GM21723 (cell line): ENCODE results near the gene SLC22A3.
"Not testable (repeated sequence)": the region's sequence is repeated elsewhere in the genome, so short reads cannot be mapped to it uniquely, and the experiment has no call there.

Source experiments
- ATAC-seq: cut with Tn5 transposase; IDR thresholded peaks from one replicate; pipeline ENCODE4 v1.9.1; 2021; ENCODE audit warnings: mild to moderate bottlenecking, moderate library complexity; ENCODE audit not compliant: unreplicated experiment

The SLC22A3 gene

DNA sequence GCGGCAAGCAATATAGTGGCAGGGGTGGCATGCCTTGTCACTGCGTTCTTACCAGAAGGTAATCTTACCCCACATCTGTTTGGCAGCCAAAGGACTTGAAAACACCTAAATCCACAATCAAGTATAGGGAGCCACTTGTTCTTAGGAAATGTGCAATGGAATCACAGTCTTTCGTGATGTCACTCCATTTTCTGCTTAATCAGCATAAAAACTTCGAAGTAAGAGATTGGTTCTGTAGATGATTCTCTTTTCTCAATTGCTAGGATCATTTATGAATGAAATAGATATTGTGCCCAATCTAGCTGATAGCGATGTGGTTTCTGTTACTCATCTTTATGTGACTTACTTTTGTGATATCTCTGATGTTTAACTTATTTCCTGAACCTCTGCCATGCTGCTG lies 89.0 kb downstream of the SLC22A3 start:
- ATAC-seq, result no peak

DNA sequence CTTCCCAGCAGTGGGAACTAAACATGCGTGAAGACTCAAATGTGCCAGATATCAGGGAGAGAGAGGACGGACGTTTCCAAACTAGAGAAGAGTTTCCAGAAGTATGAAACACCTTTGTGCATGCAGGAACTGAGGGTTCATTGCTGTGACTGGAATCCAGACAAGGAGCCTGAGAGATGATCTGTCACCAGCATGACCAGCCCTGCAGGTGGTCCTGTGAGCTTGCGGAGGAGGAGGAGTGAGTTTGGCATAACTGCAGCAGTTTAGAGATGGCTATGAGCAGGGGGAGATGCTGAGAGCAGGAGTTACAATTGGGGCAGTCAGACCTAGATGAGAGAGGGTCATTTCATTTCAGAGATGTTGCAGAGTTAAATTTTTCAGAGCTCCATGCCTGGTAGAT lies 89.6 kb downstream of the SLC22A3 start:
- ATAC-seq, result no peak

DNA sequence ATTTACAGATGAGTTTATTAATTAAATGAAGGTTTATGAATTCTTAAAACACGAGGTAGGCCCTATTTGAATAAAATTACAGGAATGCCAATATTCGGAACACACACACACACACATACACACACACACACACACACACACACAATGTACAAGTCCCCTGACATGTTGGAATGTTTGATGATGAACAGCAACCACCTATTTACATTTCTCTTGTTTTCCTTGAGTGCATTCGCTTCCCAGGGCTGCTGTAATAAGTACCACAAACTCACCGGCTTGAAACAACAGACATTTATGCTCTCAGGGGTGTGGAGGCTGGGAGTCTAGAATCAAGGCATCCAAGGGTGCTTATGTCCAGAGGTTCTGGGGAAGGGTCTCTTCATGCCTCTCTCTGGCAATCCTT lies 90.3 kb downstream of the SLC22A3 start:
- no peak for ATAC-seq

DNA sequence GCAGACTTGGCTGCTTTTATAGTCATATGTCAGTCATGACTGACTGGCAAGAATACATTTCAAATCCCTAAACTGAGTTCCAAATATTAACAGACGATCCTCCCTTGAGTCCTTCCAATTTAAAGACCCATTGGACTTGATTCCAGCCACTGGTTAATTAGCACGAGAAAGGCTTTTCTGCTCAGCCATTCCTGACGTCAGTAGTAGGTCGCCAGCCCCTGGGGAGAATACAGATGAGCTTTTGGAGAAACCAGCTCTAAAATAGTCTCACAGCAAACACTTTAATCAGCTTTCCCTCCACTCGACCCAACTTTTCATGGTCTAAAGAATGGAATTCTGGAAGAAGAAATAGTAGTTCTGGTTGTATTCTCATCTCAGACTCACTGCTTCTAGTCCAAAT lies 91.6 kb downstream of the SLC22A3 start:
- no peak for ATAC-seq

DNA sequence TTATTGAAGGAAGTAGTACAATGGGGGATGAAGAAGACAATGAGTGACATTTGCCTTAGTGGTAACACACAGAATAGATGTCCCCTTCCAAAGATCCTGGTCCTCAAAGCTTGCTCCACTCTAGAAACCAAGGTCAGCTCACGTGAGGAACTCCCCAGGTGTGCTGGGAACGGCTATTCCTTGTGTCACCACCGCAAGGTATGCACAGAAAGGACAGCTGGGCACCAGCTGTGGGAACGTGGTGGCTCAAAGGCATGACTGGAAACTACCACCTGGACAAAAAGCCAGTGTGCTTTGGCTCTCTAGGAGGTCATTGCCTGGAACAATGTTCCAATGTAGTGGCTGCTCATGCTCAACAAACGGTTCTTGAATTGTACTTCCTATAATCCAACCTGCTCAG lies 94.0 kb downstream of the SLC22A3 start:
- ATAC-seq, result no peak

DNA sequence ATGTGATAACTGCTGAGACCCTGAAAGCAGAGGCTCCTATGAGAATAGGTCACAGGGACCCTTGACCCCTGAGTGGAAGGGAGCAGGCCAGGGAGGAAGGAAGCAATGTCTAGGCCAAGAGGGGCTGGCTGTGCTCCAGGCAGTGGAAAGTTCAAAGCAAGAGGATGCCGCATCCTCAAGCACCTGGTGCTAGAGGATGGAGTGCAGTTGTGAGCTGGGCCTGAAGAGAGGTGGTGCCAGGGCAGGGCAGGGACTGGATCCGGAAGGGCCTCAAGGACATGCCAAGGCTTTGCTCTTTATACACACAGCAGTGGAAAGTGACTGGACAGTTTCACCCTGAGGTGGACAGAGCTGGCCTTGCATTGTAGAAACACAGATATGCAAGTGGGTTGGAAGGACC lies 97.0 kb downstream of the SLC22A3 start:
- ATAC-seq, result no peak

DNA sequence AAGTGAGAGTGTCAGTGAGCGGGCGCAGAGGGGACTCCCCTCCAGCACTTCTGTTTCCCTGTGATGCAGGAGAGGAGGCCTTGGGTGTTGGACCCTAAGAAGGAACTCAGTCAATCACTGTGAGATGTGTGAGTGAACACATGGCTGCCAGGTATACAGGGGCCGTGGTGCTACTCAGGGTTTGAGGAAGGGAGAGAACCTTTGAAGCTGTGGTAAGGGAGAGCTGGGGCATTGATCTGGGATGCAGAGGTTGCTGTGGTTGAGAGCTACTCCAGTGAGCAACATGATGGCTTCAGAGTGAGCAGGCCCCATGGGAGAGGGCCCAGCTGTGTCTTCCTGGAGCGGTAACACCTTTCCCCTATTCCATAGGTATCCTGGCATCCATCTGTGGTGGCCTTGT lies 99.2 kb downstream of the SLC22A3 start:
- no peak for ATAC-seq

DNA sequence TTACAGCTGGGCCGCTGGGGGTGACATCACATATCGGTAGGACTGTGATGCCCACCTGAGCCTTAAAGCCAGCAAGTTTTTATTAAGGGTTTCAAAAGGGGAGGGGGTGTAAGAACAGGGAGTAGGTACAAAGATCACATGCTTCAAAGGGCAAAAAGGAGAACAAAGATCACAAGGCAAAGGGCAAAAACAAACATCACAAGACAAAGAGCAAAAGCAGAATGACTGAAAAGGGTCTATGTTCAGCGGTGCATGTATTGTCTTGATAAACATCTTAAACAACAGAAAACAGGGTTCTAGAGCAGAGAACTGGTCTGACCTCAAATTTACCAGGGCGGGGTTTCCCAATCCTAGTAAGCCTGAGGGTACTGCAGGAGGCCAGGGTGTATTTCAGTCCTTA lies 101.6 kb downstream of the SLC22A3 start:
- ATAC-seq, result not testable (repeated sequence)

DNA sequence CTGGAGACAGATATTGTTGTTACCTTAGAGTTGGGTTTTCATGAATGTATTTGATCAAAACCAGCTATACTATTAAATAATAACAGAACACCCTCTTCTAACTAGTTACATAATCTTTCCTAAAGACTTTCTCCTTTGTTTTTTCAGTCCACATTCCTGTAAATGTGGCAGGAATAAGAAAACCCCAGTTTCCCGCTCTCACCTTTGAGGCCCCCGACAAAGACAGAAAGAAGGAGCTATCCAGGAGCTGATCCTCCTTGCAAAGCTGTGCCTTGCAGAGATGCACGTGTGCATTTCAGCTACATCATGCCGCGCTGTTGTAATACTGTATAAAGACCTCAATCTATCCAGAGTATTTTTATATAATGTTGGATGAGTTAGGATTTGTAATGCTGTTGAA lies 102.7 kb downstream of the SLC22A3 start:
- ATAC-seq, result no peak

DNA sequence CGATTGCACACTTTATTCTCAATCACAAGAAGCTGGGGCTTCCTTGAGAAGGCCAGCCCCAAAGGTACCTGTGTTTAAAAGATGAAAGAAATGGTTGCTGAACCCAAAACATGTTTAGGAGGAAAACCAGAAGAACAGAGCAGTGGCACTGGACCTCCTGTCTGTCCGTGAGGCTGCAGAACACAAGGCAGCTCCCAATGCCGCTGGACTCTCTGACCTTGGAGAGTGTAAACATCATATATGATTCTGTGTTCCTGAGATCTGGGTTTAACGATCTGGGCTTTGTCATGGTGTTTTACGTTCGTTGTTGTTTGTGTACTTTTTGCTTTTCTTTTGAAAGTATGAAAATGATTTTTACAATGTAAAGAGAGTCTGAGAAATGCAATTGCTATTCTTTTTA lies 106.1 kb downstream of the SLC22A3 start:
- ATAC-seq, result no peak

DNA sequence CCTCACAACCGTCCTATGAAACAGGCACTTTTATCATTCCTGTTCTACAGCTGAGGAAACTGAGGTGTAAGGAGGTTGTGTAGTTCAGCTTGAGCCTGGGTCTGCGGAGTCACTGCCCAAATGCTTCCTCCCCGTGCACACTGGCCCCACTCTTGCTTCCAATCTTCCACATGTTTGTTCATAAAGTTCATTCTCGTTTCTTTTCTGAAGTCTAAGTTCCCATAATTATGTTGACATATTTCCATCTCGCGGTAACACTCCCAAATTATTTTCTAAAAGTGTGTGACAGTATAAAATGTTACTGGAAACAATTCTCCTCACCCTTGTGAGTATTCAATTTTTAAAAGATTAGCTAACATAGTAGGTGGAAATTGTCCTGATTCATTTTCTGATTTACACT lies 106.9 kb downstream of the SLC22A3 start:
- ATAC-seq, result no peak

DNA sequence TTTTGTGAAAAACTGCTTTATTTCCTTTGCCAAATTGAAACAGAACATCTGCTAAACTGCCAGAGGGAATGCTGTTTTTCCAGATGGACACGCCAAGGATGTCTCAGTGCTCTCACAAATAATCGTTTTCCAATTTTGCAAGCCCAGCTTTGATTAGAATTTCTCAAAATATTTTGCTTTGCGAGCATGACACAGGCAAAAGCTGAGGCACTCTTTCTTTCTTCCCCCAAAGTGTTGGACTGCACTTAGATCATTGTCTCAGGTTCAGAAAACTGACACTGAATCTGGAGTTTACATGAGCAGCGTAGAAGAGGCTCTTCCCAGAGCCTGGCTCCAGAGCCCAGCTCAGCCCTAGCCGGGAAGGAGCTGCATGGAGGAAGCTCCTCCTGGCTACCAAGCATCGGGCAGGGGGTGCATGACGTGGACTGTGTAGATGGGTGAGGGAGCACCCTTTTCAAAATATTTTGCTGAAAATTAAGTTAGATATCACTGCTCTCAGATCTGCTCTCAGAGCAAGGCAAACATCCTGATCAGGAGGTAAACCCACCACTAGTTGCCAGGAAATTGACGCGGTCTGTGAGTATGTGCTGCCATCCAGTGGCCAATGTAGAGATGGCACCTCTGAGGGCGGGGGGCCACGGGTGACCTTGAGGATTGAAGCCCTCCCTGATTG lies 107.5 kb downstream of the SLC22A3 start:
- ATAC-seq, result peak; percentile 83

DNA sequence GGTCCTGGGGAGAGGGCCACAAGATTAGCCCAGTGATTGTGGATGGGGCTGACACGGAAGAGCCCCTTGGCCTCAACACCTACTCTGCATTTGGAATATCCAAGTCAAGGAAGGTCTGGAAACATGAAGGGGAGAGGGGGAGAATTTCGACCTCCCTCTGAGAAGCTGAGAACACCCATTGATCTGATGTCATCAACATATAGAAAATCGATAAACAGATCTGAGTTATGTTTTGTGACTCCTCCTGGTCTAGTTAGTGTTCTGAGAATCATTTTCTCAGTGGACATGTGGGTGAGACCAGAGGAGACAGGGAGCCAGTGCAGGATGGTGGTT lies 108.0 kb downstream of the SLC22A3 start:
- ATAC-seq, result no peak

DNA sequence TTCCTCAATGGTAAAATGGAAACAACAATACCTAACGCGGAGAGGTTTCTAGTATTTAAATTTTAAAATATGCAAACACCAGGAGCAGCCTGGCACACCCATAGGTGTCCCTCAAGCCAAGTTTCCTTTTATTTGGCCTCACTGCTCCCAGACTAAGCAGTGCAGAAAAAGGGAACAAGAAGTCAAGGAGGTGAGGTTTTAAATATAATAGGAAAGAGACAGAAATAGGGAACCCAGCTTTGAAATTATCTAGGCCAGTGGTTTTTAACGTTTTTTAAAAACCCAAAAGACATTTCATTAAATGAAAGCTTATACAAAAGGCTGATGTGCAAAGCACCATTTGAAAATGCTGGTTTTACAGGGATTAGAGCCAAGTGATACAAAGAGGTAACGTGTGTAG lies 109.6 kb downstream of the SLC22A3 start:
- no peak for ATAC-seq

DNA sequence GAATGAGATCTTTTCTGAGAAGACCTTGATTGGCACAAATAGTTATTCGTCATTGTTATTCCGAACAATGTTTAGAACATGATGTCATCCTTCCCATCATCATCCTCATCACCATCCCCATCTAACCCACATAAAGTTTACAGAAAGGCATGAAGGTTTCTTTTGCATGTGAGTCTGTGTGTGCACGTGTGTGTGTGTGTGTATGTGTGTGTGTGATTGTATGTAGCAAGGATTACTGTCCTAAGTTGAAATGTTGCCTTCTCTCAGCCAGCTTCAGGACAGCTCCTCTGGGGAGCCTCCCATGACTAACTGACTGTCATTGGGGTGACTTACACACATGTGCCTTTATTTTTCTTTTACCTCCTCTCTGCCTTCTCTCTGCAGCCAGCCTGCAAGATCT lies 113.5 kb downstream of the SLC22A3 start:
- no peak for ATAC-seq

DNA sequence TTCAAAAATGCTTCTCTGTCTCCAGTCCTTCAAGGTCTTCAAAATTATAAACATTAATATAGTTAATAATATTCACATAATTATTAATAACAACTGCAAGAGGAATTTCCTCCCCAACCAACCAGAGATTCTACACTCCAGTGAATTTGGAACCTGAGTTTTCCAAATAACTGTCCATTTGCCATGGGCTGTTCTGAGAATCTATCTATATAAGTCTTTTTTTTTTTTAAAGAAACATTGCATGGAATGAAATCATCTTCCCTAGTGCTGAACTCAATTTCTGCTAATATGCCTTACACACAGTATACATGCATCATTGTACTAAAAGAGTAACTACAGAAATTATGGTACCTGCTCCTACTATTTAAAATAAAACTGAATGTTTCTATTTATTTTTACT lies 113.9 kb downstream of the SLC22A3 start:
- ATAC-seq, result peak; percentile 19

DNA sequence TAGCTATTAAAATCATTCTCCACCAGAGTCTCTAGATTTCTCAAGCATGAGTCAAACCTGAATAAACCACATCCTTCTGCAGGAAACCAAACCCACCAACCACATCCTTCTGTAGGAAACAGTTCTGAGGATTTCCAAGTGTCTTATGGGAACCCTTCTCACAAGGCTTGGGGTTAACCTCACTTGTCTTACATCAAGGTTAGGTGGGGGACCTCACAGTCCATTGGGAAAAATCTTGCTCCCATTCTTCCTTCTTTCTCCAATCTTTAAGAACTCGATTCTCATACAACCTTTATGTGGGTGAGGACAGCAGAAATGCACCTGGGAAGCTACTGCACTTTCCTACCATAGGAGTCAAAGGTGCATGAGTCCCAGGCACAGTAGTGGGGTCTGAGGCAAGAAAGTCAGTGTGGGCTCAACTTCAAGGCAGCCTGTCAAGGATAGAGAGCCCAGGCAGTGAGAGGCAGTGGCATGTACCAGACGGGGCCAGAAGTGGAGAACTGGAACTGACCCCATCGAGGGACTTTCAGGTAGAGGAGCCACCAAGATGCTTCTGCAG lies 114.5 kb downstream of the SLC22A3 start:
- peak; percentile 96 for ATAC-seq

DNA sequence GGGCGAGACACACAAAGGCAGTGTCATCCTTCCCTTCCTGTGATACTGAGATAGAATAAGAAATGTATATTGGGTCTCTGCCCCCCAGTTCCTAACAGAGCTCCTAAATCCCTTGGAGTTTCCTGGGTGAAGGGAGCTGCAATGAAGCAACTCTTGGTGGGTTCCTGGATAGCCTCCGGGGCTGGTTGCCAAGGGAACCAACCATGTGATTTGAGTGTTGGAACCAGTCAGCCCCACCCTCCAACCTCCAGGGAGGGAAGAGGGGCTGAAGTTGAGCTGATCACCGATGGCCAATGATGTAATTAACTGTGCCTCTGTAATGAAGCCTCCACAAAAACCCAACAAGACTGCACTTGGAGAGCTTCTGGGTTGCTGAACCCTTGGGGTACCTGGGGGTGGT lies 116.6 kb downstream of the SLC22A3 start:
- no peak for ATAC-seq

DNA sequence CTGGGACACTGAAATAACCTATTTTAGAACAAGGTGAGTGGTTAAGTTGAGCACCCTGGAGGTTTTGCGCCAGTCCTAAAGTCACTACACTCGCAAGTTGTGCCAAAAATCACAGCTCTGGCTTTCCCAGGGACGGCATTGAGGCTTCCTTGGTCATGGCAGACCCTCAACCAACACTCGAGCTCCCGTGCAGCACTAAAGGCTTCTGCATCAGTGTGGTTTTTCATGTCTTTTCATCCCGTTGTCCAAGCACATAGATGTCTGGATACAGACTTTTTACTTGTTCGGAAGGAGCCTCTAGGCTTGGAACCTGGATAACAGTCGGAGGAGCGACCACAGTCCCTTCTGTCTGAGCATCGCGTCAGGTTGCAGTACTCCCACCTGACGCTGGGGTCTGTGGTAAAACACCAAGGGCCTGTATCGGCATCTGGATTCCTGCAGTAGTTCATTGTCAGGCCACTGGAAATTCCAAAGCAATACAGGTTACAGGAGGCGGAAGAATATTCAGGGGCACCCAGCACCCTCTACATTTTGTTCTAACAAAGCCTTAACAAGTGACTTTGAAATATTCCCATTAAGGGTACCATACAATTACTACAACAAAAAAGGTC lies 119.2 kb downstream of the SLC22A3 start:
- ATAC-seq, result not testable (repeated sequence)

DNA sequence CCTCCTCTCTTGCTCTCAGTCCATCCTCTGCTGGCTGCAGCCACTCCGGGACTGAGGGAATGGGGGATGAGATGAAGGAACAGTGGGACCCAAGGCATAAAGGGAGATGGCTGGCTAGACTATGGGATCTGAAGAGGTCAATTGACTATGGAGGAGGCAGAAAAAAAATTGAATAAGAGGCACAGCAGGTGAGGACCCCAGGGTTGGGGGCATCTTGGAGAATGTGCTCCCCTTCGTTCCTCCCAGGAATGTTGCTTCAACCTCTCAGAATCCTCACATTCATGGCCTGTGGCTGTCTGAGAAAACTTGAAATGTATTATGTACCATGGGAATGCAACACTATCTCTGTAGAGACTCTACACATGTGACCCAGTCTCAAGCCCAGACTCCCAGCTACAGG lies 121.0 kb downstream of the SLC22A3 start:
- ATAC-seq, result no peak

DNA sequence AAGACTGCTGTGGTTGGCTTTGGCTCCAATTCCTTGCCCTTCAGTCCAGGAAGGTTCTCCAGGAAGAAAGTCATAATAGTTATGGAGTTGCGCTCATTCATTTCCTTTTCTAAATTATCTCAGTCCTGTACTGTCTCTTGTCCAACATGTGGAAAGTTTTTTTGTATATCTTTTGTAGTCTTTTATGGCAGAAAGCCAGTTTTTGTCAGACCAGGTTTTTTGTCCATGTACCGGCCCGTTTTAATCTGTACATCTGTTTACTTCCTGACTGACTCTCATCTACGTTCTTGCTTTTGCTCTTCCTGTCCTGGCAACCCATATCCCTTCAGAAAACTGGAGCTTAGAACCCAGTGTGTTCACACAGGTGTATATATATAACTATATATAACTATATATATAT lies 127.9 kb downstream of the SLC22A3 start:
- not testable (repeated sequence) for ATAC-seq

DNA sequence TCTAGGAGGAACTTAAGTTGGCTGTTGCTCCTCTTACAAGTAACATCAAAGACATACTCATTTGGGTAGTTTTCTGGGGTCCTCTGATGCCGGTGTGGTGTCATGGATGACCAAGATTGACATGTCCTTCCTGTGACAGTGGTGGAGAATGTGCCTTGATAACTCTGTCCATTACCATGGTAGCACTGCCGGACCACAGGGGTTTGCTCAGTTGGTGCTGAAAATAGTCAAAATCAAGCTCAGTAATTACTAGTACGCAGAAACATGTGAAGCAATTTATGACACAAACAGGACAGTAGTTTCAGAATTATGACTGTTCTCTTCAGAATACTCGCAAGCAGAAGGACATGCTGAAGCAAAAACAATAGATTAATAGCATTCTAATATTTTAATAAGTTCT lies 128.9 kb downstream of the SLC22A3 start:
- ATAC-seq, result not testable (repeated sequence)

DNA sequence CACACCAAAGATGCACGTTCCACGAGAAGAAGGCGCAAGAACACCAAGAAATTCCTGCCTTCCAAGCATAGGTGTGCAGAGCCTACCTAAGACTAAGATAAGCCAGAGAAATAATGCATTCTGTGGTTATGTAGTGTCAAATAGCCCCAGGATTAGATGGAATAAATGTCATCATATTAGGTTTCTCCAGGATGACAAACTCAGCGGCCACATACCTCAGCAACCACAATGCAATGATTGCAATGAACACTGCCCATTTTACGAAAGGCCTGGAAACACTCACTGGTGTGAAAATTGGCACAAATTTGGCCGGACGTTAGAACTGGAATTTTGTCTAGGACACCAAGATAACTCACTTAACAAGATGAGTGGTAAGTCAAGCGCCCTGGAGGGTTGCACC lies 129.7 kb downstream of the SLC22A3 start:
- ATAC-seq, result no peak
